B cell (primary cell): ENCODE results near the gene STAT5B. TPM values are rescaled to one million over a fixed set of nuclear protein-coding genes. Genes with fewer than 3 reads are reported as not detected.

Source experiments
- ATAC-seq: fragments of 200-7000 bp; cut with Tn5 transposase; one replicate; pipeline ENCODE4 v1.10.0; 2021; ENCODE audit warnings: low read depth, mild to moderate bottlenecking, moderate number of reproducible peaks, moderate library complexity
- CTCF ChIA-PET: fragments of 350-600 bp; sonication (Branson Sonifier 250); formaldehyde crosslinking; loops from one replicate; lab custom pipeline; 2021; ENCODE audit warnings: antibody characterized with exemption, inconsistent platforms; lab: Charles Lee
- POLR2A ChIA-PET: fragments of 350-600 bp; sonication (Branson Sonifier 250); formaldehyde crosslinking; loops from one replicate; lab custom pipeline; 2021; ENCODE audit warnings: antibody characterized with exemption; lab: Charles Lee
- DNase-seq: peaks from one replicate; pipeline ENCODE4 v3.0.0; 2013
- H2AFZ ChIP-seq: 2 replicates; pipeline ENCODE4 v1.6.1; 2012; ENCODE audit warnings: mild to moderate bottlenecking, low read depth, low read length; ENCODE audit not compliant: insufficient read depth, poor library complexity, severe bottlenecking
- H3K27ac ChIP-seq, 2 donors: 1 replicate in 1 of 2; 2 replicates in 1 of 2; pipeline ENCODE4 v1.5.1; 2012 to 2013; ENCODE audit warnings: low read length in 2 of 2, mild to moderate bottlenecking in 2 of 2, moderate library complexity in 1 of 2
- H3K27me3 ChIP-seq, 4 experiments: fragments of 200-600 bp in 1 of 4; sonication (generic) in 1 of 4; replicated peaks in 1 of 4; 1 replicate in 2 of 4; 2 replicates in 2 of 4; pipeline versions ENCODE4 v1.6.1 to v1.7.0; 2013 to 2016; ENCODE audit warnings: low read length in 3 of 4, mild to moderate bottlenecking in 2 of 4, mixed read lengths in 1 of 4, moderate library complexity in 1 of 4; ENCODE audit not compliant: insufficient read depth in 4 of 4, control insufficient read depth in 3 of 4; ENCODE audit errors: control extremely low read depth in 1 of 4
- H3K36me3 ChIP-seq, 2 experiments: replicated peaks in 1 of 2; 1 replicate in 1 of 2; 2 replicates in 1 of 2; pipeline versions ENCODE4 v1.6.1 to v1.7.1; 2013; ENCODE audit warnings: low read length in 1 of 2; ENCODE audit not compliant: insufficient read depth in 2 of 2, control insufficient read depth in 1 of 2; ENCODE audit errors: control extremely low read depth in 1 of 2, extremely low read depth in 1 of 2
- H3K4me1 ChIP-seq, 2 donors: fragments of 200-600 bp in 1 of 2; sonication (generic) in 1 of 2; 1 replicate in 1 of 2; 2 replicates in 1 of 2; pipeline versions ENCODE4 v1.5.1 to v1.6.1; 2013 to 2017; ENCODE audit warnings: low read length in 2 of 2; ENCODE audit not compliant: control insufficient read depth in 2 of 2, insufficient read depth in 2 of 2
- H3K4me2 ChIP-seq: replicated peaks from 2 replicates; pipeline ENCODE3; 2012; ENCODE audit warnings: mild to moderate bottlenecking, low read depth, low read length; ENCODE audit not compliant: poor library complexity, severe bottlenecking
- H3K4me3 ChIP-seq, 5 experiments: fragments of 200-600 bp in 1 of 5; sonication (generic) in 1 of 5; 1 replicate in 3 of 5; 2 replicates in 2 of 5; pipeline versions ENCODE4 v1.5.1 to v1.7.0; 2011 to 2016; ENCODE audit warnings: low read length in 4 of 5, mild to moderate bottlenecking in 4 of 5, low read depth in 2 of 5, control low read depth in 1 of 5, moderate library complexity in 1 of 5; ENCODE audit not compliant: insufficient read depth in 1 of 5; ENCODE audit errors: control extremely low read depth in 1 of 5, extremely low read depth in 1 of 5
- H3K79me2 ChIP-seq: fragments of 200-600 bp; sonication (generic); one replicate; pipeline ENCODE4 v1.6.0; 2016; ENCODE audit warnings: low read length; ENCODE audit not compliant: control insufficient read depth, insufficient read depth
- H3K9ac ChIP-seq: fragments of 200-600 bp; sonication (generic); 2 replicates; pipeline ENCODE4 v1.6.1; 2017; ENCODE audit warnings: mild to moderate bottlenecking, low read length, moderate library complexity
- H3K9me3 ChIP-seq, 3 donors: one replicate each; pipeline versions ENCODE4 v1.6.1 to v1.7.1; 2013; ENCODE audit warnings: low read length in 2 of 3; ENCODE audit not compliant: control insufficient read depth in 2 of 3, insufficient read depth in 1 of 3; ENCODE audit errors: control extremely low read depth in 1 of 3
- H4K20me1 ChIP-seq: 2 replicates; pipeline ENCODE4 v1.6.0; 2012; ENCODE audit warnings: mild to moderate bottlenecking, low read length; ENCODE audit not compliant: insufficient read depth, control insufficient read depth, poor library complexity, severe bottlenecking
- H3K27ac Mint-ChIP-seq: one replicate; pipeline ENCODE4 v1.8.0; 2021; ENCODE audit warnings: mixed read lengths
- H3K27me3 Mint-ChIP-seq: one replicate; pipeline ENCODE4 v1.8.0; 2021; ENCODE audit warnings: mixed read lengths
- H3K4me1 Mint-ChIP-seq: one replicate; pipeline ENCODE4 v1.8.0; 2021; ENCODE audit warnings: mixed read lengths
- H3K4me3 Mint-ChIP-seq: one replicate; pipeline ENCODE4 v1.8.0; 2021; ENCODE audit warnings: mixed read lengths
- H3K9me3 Mint-ChIP-seq: one replicate; pipeline ENCODE4 v1.8.0; 2022; ENCODE audit warnings: mixed read lengths; ENCODE audit not compliant: insufficient read depth
- CTCF ChIP-seq: fragments of 200-600 bp; IDR thresholded peaks from one replicate; pipeline ENCODE4 v1.8.0; 2022; ENCODE audit warnings: antibody characterized with exemption, mild to moderate bottlenecking
- EZH2 ChIP-seq: IDR thresholded peaks from 2 replicates; pipeline ENCODE4 v1.6.1; 2012; ENCODE audit warnings: borderline replicate concordance, low read depth, mild to moderate bottlenecking, moderate library complexity, low read length; ENCODE audit not compliant: insufficient read depth, poor library complexity, severe bottlenecking
- WGBS: methylation state at CpG from one replicate; pipeline ENCODE4 v1.1.5; 2013; ENCODE audit warnings: missing lambda C conversion rate; ENCODE audit not compliant: insufficient coverage; 5-methylcytosine and 5-hydroxymethylcytosine counted together
- intact Hi-C: fragments of 100-400 bp; cut with micrococcal nuclease; formaldehyde crosslinking; loops from one replicate; pipeline ENCODE4 v1.10.0; 2022
- polyA plus RNA-seq: library from polyadenylated mRNA; depleted of rRNA; stranded (reverse); fragments of >200 nt; gene quantifications from 2 replicates; pipeline ENCODE4 v1.2.3, GENCODE V29; 2012
- total RNA-seq, 2 donors: library from RNA; stranded (reverse); fragments of 120-200 nt in 1 of 2; gene quantifications; 1 replicate in 1 of 2; 2 replicates in 1 of 2; pipeline versions ENCODE4 v1.2.3 to v1.2.4, GENCODE V29; 2013 to 2022

Gene STAT5B
- total and polyA plus RNA-seq, 2 donors (not counting 1 experiment from before 2014, with no cell fraction given), result 70.0 to 103 TPM

GRCh38 chr17:42274812-42275526 is 1.2 kb downstream of the STAT5B start:
- Mint-ChIP-seq H3K4me1 (peaks cover 61% of the 10 kb centered on the region), H3K4me3 (peak overlapping the region; percentile 91), H3K27me3 (no peaks in the 10 kb centered on the region), H3K9me3 (no peaks in the 10 kb centered on the region), H3K27ac (peak overlapping the region; percentile 88)
- Histone ChIP-seq H4K20me1 (no peaks in the 10 kb centered on the region), H3K27ac (peak overlapping the region in 1 of 2 donors; percentile 70), H3K36me3 (no peaks in the 10 kb centered on the region), H3K4me3 (peak overlapping the region; percentile 73 to 86 (median 75)), H3K9ac (peak overlapping the region; percentile 77), H2AFZ (peak overlapping the region; percentile 95), H3K79me2 (peaks cover 56% of the 10 kb centered on the region), H3K27me3 (no peaks in the 10 kb centered on the region), H3K4me1 (peaks cover 44% of the 10 kb centered on the region in 2 donors), H3K9me3 (no peaks in the 10 kb centered on the region), H3K4me2 (peak overlapping the region; percentile 97)
- TF ChIP-seq CTCF (no peak), EZH2 (no peak)
- intact Hi-C loops, result loop anchor here (10.0 kb wide), 1 partner anchor 50 kb away; no protein-coding TSS in a partner anchor
- no peak for ATAC-seq
- DNase-seq, result no peak
- WGBS, result 12% methylated on average over 12 of the region's 13 CpGs
- CTCF ChIA-PET, result interaction anchor here (1.1 to 3.5 kb wide), 5 partner anchors 15 to 131 kb away, joined by 3 to 21 read pairs (median 5); no protein-coding TSS in a partner anchor
- POLR2A ChIA-PET, result interaction anchor here (0.7 to 1.7 kb wide), 4 partner anchors 14 to 31 kb away, joined by 3 to 11 read pairs (median 8); partner anchors contain the start of gene STAT5A

- no peak overlapping the region for H3K27ac ChIP-seq
- peaks cover 64% of the 10 kb centered on the region for H3K4me1 Mint-ChIP-seq
- no peak overlapping the region for H3K27ac Mint-ChIP-seq
- H3K4me1 ChIP-seq, result peaks cover 44% of the 10 kb centered on the region in 2 donors
- H3K27me3 Mint-ChIP-seq, result no peaks in the 10 kb centered on the region
- no peaks in the 10 kb centered on the region for H3K36me3 ChIP-seq
- no peaks in the 10 kb centered on the region for H3K9me3 Mint-ChIP-seq
- no peak overlapping the region for H2AFZ ChIP-seq
- peaks cover 63% of the 10 kb centered on the region for H3K79me2 ChIP-seq
- no peaks in the 10 kb centered on the region for H4K20me1 ChIP-seq
- intact Hi-C loops, result loop anchor here (10.0 kb wide), 1 partner anchor 49 kb away; no protein-coding TSS in a partner anchor
- CTCF ChIA-PET, result interaction anchor here (0.5 to 3.5 kb wide), 7 partner anchors 14 to 132 kb away, joined by 3 to 21 read pairs (median 5); no protein-coding TSS in a partner anchor
- no peaks in the 10 kb centered on the region for H3K9me3 ChIP-seq
- peak overlapping the region; percentile 77 for H3K9ac ChIP-seq
- H3K27me3 ChIP-seq, result no peaks in the 10 kb centered on the region
- DNase-seq (no peak), ATAC-seq (no peak)
- H3K4me3 Mint-ChIP-seq, result peak overlapping the region; percentile 91
- WGBS, result 100% methylated on average over 2 of the region's 3 CpGs
- peak overlapping the region in 1 of 5 experiments; percentile 86 for H3K4me3 ChIP-seq
- POLR2A ChIA-PET, result interaction anchor here (0.7 kb wide), 3 partner anchors 13 to 52 kb away, joined by 4 to 11 read pairs (median 7); no protein-coding TSS in a partner anchor
- TF ChIP-seq EZH2 (no peak), CTCF (no peak)
- peak overlapping the region; percentile 97 for H3K4me2 ChIP-seq
Measured at GRCh38 chr17:42274253-42274542, 2.0 kb downstream of the STAT5B start.
